ENCODE measurements around the gene TICAM2.

TICAM2 gene

DNA sequence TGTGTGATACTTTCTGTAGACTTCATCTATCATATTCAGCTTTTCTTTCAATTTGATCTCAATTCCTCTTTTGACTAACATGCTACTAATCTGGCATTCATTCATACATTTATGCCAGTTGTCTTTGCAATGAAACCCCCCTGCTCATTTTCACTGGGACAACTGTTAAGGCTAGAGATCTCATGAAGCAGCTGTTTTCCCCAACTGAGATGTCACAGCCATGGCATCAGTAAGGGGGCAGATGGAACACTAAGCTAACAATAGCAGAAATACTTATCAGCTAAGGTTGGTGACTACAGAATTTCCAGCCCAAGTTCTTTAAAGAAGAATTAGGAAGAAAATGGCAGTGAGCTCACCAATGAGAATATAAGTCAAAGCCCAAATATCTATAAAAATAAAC, 14.2 kb upstream of the TICAM2 start:
- no peak overlapping the region for H3K4me3 ChIP-seq (ENCODE audit: low read depth, low read length)
- no peak for DNase-seq (ENCODE audit: low read depth)
- TF ChIP-seq CTCF (IDR thresholded peaks at IDR 0.05; ENCODE audit: control insufficient read depth, extremely low read depth, insufficient read depth), result no peak

GRCh38 chr5:115611873-115612272, 9.6 kb upstream of the TICAM2 start:
- TF ChIP-seq CTCF (IDR thresholded peaks at IDR 0.05; ENCODE audit: control insufficient read depth, extremely low read depth, insufficient read depth), result no peak
- DNase-seq (ENCODE audit: low read depth), result no peak
- no peak overlapping the region for H3K4me3 ChIP-seq (ENCODE audit: low read depth, low read length)

GRCh38 chr5:115607935-115608334, 5.7 kb upstream of the TICAM2 start:
- TF ChIP-seq CTCF (IDR thresholded peaks at IDR 0.05; ENCODE audit: control insufficient read depth, extremely low read depth, insufficient read depth), result no peak
- H3K4me3 ChIP-seq (ENCODE audit: low read depth, low read length), result no peak overlapping the region
- DNase-seq (ENCODE audit: low read depth), result no peak

GRCh38 chr5:115605436-115605835, 3.2 kb upstream of the TICAM2 start:
- no peak for TF ChIP-seq CTCF (IDR thresholded peaks at IDR 0.05; ENCODE audit: control insufficient read depth, extremely low read depth, insufficient read depth)
- H3K4me3 ChIP-seq (ENCODE audit: low read depth, low read length), result no peak overlapping the region
- no peak for DNase-seq (ENCODE audit: low read depth)

GRCh38 chr5:115602591-115603125, 379 bp upstream of the TICAM2 start:
- H3K4me3 ChIP-seq (ENCODE audit: low read depth, low read length), result no peak overlapping the region
- TF ChIP-seq CTCF (IDR thresholded peaks at IDR 0.05; ENCODE audit: control insufficient read depth, extremely low read depth, insufficient read depth), result no peak
- DNase-seq (ENCODE audit: low read depth), result no peak

DNA sequence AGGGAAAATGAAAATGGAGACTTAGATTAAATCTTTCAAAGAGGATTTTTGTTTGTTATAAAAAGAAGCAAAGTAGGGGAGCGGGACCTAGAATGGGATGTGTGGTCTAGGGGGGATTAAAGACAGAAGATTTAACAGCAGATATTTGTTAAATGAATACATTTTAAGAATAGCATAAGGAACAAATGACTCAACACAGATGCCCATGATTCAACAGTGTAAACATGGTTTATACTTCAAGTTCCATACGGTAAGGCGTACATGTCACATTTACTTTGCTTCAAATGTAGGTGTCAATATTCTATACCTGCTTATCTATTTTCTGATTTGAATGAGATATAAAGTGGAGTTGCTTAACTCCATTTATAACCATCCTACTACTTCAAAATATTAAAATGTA, 1.5 kb downstream of the TICAM2 start:
- no peak overlapping the region for H3K4me3 ChIP-seq (ENCODE audit: low read depth, low read length)
- DNase-seq (ENCODE audit: low read depth), result no peak
- no peak for TF ChIP-seq CTCF (IDR thresholded peaks at IDR 0.05; ENCODE audit: control insufficient read depth, extremely low read depth, insufficient read depth)

DNA sequence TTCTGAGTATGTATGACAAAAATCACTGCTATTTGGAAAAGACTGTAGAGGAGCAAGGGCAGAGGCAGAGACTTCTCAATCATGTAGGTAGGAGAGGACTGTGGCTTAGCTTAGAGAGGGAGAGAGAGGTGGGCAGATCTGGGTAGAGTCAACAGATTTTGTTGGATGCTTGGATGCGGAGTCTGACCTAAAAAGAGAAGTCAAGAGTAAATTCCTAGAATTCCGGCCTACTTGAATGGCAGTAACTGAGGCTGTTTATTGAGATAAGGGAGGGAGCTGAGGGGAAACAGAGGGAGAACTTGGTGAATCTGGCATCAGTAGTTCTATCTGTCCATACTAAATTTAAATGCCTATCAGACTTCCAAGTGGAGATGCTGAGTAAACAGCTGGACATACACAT, 2.4 kb downstream of the TICAM2 start:
- DNase-seq (ENCODE audit: low read depth), result no peak
- no peak overlapping the region for H3K4me3 ChIP-seq (ENCODE audit: low read depth, low read length)
- TF ChIP-seq CTCF (IDR thresholded peaks at IDR 0.05; ENCODE audit: control insufficient read depth, extremely low read depth, insufficient read depth), result no peak
